Thoracic aorta (tissue), 2 donors: Measurements from ENCODE around the gene ZFYVE28. TPM values are rescaled to one million over a fixed set of nuclear protein-coding genes. Genes with fewer than 3 reads are reported as not detected.

ENCODE experiments used
- ATAC-seq: fragments of 150-250 bp; one replicate; pipeline ENCODE4 v1.8.0; 2017; ENCODE audit warnings: low read depth; ENCODE audit not compliant: insufficient number of reproducible peaks, low FRiP score
- DNase-seq: peaks from one replicate; pipeline ENCODE4 v3.0.0-alpha.2; 2020; ENCODE audit warnings: low spot score
- H3K27ac ChIP-seq, 2 donors: fragments of 200-600 bp; sonication (generic); 1 replicate in 1 of 2; 2 replicates in 1 of 2; pipeline ENCODE4 v1.5.1; 2016; ENCODE audit warnings: mild to moderate bottlenecking in 2 of 2, moderate library complexity in 2 of 2
- H3K27me3 ChIP-seq: fragments of 200-600 bp; sonication (generic); replicated peaks from 2 replicates; pipeline ENCODE4 v1.6.0; 2016; ENCODE audit warnings: mild to moderate bottlenecking; ENCODE audit not compliant: insufficient read depth
- H3K36me3 ChIP-seq: fragments of 200-600 bp; sonication (generic); one replicate; pipeline ENCODE4 v1.5.1; 2016
- H3K4me1 ChIP-seq, 2 donors: fragments of 200-600 bp; sonication (generic); 1 replicate in 1 of 2; 2 replicates in 1 of 2; pipeline versions ENCODE4 v1.5.1 to v1.6.0; 2016; ENCODE audit warnings: low read depth in 2 of 2, mild to moderate bottlenecking in 1 of 2; ENCODE audit not compliant: control insufficient read depth in 1 of 2
- H3K4me3 ChIP-seq: fragments of 200-600 bp; sonication (generic); 2 replicates; pipeline ENCODE4 v1.5.1; 2016; ENCODE audit warnings: mild to moderate bottlenecking
- H3K9me3 ChIP-seq: fragments of 200-600 bp; sonication (generic); 2 replicates; pipeline ENCODE4 v1.5.1; 2016
- CTCF ChIP-seq: fragments of 200-600 bp; sonication (generic); IDR thresholded peaks from one replicate; pipeline ENCODE4 v1.5.1; 2019; ENCODE audit warnings: antibody characterized with exemption
- total RNA-seq, 2 donors: library from RNA; depleted of rRNA; stranded (reverse); fragments of >200 nt; gene quantifications; one replicate each; pipeline versions ENCODE4 v1.1.0 to v1.2.3, GENCODE V29; 2016

Gene ZFYVE28
- total RNA-seq, 2 donors from 2014 or later = 11.5 to 20.2 TPM

GRCh38 chr4:2408401-2408958 is 10.0 kb downstream of the ZFYVE28 start:
- peaks cover 10 to 14% of the 10 kb centered on the region in 2 donors for H3K4me1 ChIP-seq
- no peak for DNase-seq
- no peak for TF ChIP-seq CTCF
- no peaks in the 10 kb centered on the region for H3K36me3 ChIP-seq
- H3K27ac ChIP-seq = no peak overlapping the region
- ATAC-seq = no peak
- no peaks in the 10 kb centered on the region for H3K9me3 ChIP-seq
- H3K4me3 ChIP-seq = no peak overlapping the region
- no peaks in the 10 kb centered on the region for H3K27me3 ChIP-seq

DNA sequence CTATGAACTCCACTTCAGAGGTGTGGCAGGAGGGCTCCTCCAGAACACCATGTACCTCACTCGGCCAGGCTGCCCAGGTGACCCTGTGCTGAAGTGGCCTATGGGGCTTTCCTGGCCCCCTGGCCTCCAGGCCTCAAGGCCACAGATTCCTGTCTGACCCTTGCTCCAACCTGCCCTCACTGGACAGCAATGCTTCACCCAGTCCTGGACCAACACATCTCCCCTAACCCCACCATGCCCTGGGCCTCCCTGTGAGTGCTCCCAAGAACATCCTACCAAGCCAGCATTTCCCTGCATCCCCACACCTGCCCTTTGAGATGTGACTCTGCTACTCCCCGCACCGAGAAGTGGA is 10.5 kb downstream of the ZFYVE28 start:
- no peak for TF ChIP-seq CTCF
- Histone ChIP-seq H3K27me3 (no peaks in the 10 kb centered on the region), H3K4me3 (no peak overlapping the region), H3K4me1 (peaks cover 7 to 9% of the 10 kb centered on the region in 2 donors), H3K27ac (no peak overlapping the region), H3K9me3 (no peaks in the 10 kb centered on the region), H3K36me3 (no peaks in the 10 kb centered on the region)
- no peak for DNase-seq
- no peak for ATAC-seq

DNA sequence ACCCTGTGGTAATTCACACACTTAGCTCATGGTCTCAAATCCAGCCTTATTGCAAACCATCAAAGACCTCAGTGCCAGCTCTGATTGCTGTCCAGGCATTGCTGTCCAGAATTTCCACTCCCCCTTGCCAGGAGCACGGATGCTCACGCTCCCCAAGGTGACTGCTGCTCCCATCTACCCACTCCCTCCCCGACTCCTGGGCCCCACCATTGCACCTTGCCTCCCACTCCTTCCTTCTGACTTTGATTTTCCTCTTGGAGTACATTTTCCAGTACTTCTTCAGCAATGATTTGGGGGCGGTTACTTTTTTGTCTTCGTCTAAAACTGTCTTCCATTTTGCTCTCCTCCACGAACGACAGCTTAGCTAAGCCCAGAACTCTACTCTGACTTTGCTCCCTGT is 11.5 kb downstream of the ZFYVE28 start:
- ATAC-seq = no peak
- no peak for TF ChIP-seq CTCF
- Histone ChIP-seq H3K4me3 (no peak overlapping the region), H3K9me3 (no peaks in the 10 kb centered on the region), H3K27me3 (no peaks in the 10 kb centered on the region), H3K4me1 (peaks cover 0 to 8% of the 10 kb centered on the region in 2 donors), H3K27ac (no peak overlapping the region), H3K36me3 (no peaks in the 10 kb centered on the region)
- DNase-seq = no peak

GRCh38 chr4:2406406-2406805 is 12.0 kb downstream of the ZFYVE28 start:
- no peaks in the 10 kb centered on the region for H3K9me3 ChIP-seq
- H3K4me1 ChIP-seq = peaks cover 3 to 12% of the 10 kb centered on the region in 2 donors
- no peak overlapping the region for H3K27ac ChIP-seq
- no peaks in the 10 kb centered on the region for H3K36me3 ChIP-seq
- no peak for DNase-seq
- H3K27me3 ChIP-seq = no peaks in the 10 kb centered on the region
- no peak overlapping the region for H3K4me3 ChIP-seq
- no peak for ATAC-seq
- TF ChIP-seq CTCF = no peak

- DNase-seq (no peak), ATAC-seq (no peak)
- Histone ChIP-seq H3K36me3 (no peaks in the 10 kb centered on the region), H3K27ac (no peak overlapping the region), H3K4me1 (peaks cover 3 to 12% of the 10 kb centered on the region in 2 donors), H3K9me3 (no peaks in the 10 kb centered on the region), H3K27me3 (no peaks in the 10 kb centered on the region), H3K4me3 (no peak overlapping the region)
- no peak for TF ChIP-seq CTCF
Measured at GRCh38 chr4:2402941-2403340, 15.5 kb downstream of the ZFYVE28 start.
